GM12878 (cell line): Measurements from ENCODE around the gene MRPL44. TPM values are rescaled to one million over a fixed set of nuclear protein-coding genes. Genes with fewer than 3 reads are reported as not detected.

ENCODE experiments used
- ATAC-seq: fragments of 200-7000 bp; cut with Tn5 transposase; 3 replicates; pipeline ENCODE4 v1.9.1; 2020; ENCODE audit warnings: mild to moderate bottlenecking, moderate library complexity
- BruUV-seq: library from RNA; stranded (reverse); fragments of 400-500 nt; replicated peaks from 2 replicates; lab custom pipeline; 2021; lab: Mats Ljungman, UMichigan
- CTCF ChIA-PET: fragments of 300-600 bp; sonication (Branson Sonifier 250); formaldehyde crosslinking; extraction: SDS; loops from one replicate; lab custom pipeline; 2021; ENCODE audit warnings: inconsistent platforms; lab: Yijun Ruan, JAX
- POLR2A ChIA-PET: fragments of 350-600 bp; formaldehyde crosslinking; extraction: SDS; loops from one replicate; lab custom pipeline; 2021; ENCODE audit warnings: inconsistent platforms; lab: Charles Lee
- RAD21 ChIA-PET: fragments of 300-600 bp; sonication (Branson Sonifier 250); formaldehyde crosslinking; loops from one replicate; lab custom pipeline; 2023; ENCODE audit warnings: antibody characterized with exemption; ENCODE audit not compliant: unreplicated experiment; lab: Charles Lee
- SMC1A ChIA-PET: fragments of 300-600 bp; sonication (Branson Sonifier 250); formaldehyde crosslinking; loops from one replicate; lab custom pipeline; 2023; ENCODE audit not compliant: unreplicated experiment, uncharacterized antibody; lab: Charles Lee
- DNase-seq: peaks from one replicate; pipeline ENCODE4 v3.0.0-alpha.2; 2011; ENCODE audit warnings: low read depth, low spot score
- FAIRE-seq: peaks from 3 replicates; lab custom pipeline; 2011; peaks lifted over from hg19 to GRCh38; lab: Jason Lieb, UNC
- H2AFZ ChIP-seq: 2 replicates; pipeline ENCODE4 v1.6.0; 2011; ENCODE audit warnings: low read depth, low read length, control low read depth; ENCODE audit not compliant: control insufficient read depth
- H3K27ac ChIP-seq: 2 replicates; pipeline ENCODE4 v1.5.1; 2011; ENCODE audit warnings: control low read depth; ENCODE audit not compliant: control insufficient read depth, insufficient read depth
- H3K27me3 ChIP-seq, 2 experiments: replicated peaks in 1 of 2; 2 replicates each; pipeline versions ENCODE4 v1.6.0 to v1.6.1; 2011; ENCODE audit warnings: low read length in 1 of 2; ENCODE audit not compliant: control insufficient read depth in 2 of 2, insufficient read depth in 2 of 2
- H3K36me3 ChIP-seq, 2 experiments: 2 replicates each; pipeline ENCODE4 v1.5.1; 2011; ENCODE audit warnings: low read length in 1 of 2; ENCODE audit not compliant: control insufficient read depth in 2 of 2, insufficient read depth in 2 of 2
- H3K4me1 ChIP-seq: 2 replicates; pipeline ENCODE4 v1.6.1; 2011; ENCODE audit warnings: mild to moderate bottlenecking, low read length, moderate library complexity, mixed read lengths; ENCODE audit not compliant: control insufficient read depth, insufficient read depth
- H3K4me2 ChIP-seq: 2 replicates; pipeline ENCODE4 v1.6.0; 2011; ENCODE audit warnings: control low read depth; ENCODE audit not compliant: control insufficient read depth, insufficient read depth
- H3K4me3 ChIP-seq: fragments of 200-600 bp; sonication (generic); 2 replicates; pipeline ENCODE4 v1.5.1; 2016
- H3K79me2 ChIP-seq: 2 replicates; pipeline ENCODE4 v1.6.0; 2011; ENCODE audit warnings: low read length; ENCODE audit not compliant: control insufficient read depth, insufficient read depth
- H3K9ac ChIP-seq: 2 replicates; pipeline ENCODE4 v1.8.0; 2011; ENCODE audit warnings: low read length, control low read depth, mixed read lengths; ENCODE audit not compliant: control insufficient read depth, insufficient read depth
- H3K9me3 ChIP-seq: replicated peaks from 3 replicates; pipeline ENCODE4 v1.5.1; 2011; ENCODE audit warnings: mild to moderate bottlenecking, low read length; ENCODE audit not compliant: control insufficient read depth, insufficient read depth
- H4K20me1 ChIP-seq: 2 replicates; pipeline ENCODE4 v1.6.0; 2011; ENCODE audit not compliant: control insufficient read depth, insufficient read depth
- E2F8 ChIP-seq: fragments of 450-650 bp; IDR thresholded peaks from 2 replicates; pipeline ENCODE4 v1.6.1; 2018; ENCODE audit warnings: mild to moderate bottlenecking, low read depth, moderate library complexity; ENCODE audit not compliant: partially characterized antibody
- EED ChIP-seq: sonication (generic); IDR thresholded peaks from 2 replicates; pipeline ENCODE4 v1.6.1; 2016; ENCODE audit warnings: antibody characterized with exemption, low read depth
- NFIC ChIP-seq: IDR thresholded peaks from 2 replicates; pipeline ENCODE4 v1.6.1; 2012; ENCODE audit warnings: low read depth, mild to moderate bottlenecking, inconsistent platforms, low read length, moderate library complexity
- SMC3 ChIP-seq: IDR thresholded peaks from 2 replicates; pipeline ENCODE4 v1.6.1; 2011; ENCODE audit warnings: low read length, improper control_type of control experiment, borderline replicate concordance
- TBL1XR1 ChIP-seq: IDR thresholded peaks from 2 replicates; pipeline ENCODE4 v1.6.1; 2012; ENCODE audit warnings: low read depth, low read length, improper control_type of control experiment
- WRNIP1 ChIP-seq: IDR thresholded peaks from 2 replicates; pipeline ENCODE4 v1.6.1; 2011; ENCODE audit warnings: low read depth, low read length, improper control_type of control experiment, borderline replicate concordance
- ZNF384 ChIP-seq: IDR thresholded peaks from 2 replicates; pipeline ENCODE4 v1.6.1; 2012; ENCODE audit warnings: low read depth, mild to moderate bottlenecking, low read length, improper control_type of control experiment, borderline replicate concordance
- ZSCAN29 ChIP-seq: fragments of 450-650 bp; IDR thresholded peaks from 2 replicates; pipeline ENCODE4 v1.6.1; 2017; ENCODE audit warnings: mild to moderate bottlenecking, moderate library complexity
- WGBS: methylation state at CpG from one replicate; pipeline ENCODE4 v1.1.6; 2016; ENCODE audit warnings: low lambda C conversion rate; ENCODE audit not compliant: insufficient replicate concordance, insufficient coverage; ENCODE audit errors: missing lambda C conversion rate; 5-methylcytosine and 5-hydroxymethylcytosine counted together
- in situ Hi-C: fragments of 300-500 bp; cut with MboI; formaldehyde crosslinking; loops from 9 replicates; pipeline ENCODE4 v1.14.3; 2018; ENCODE audit warnings: mixed read lengths
- intact Hi-C: fragments of 100-400 bp; cut with micrococcal nuclease; formaldehyde crosslinking; loops from one replicate; pipeline ENCODE4 v1.14.2; 2022; ENCODE audit not compliant: unreplicated experiment
- polyA plus RNA-seq, 11 experiments: library from polyadenylated mRNA; depleted of rRNA in 4 of 11; unstranded in 6 of 11; stranded (reverse) in 5 of 11; fragments of >200 nt; fragmentation: Nextera tagmentation in 4 of 11; fragmentation: Illumina TruSeq in 1 of 11; extraction: Ambion mirVana in 4 of 11; extraction: Trizol in 1 of 11; gene quantifications; 1 replicate in 1 of 11; 2 replicates in 10 of 11; pipeline versions ENCODE4 v1.2.1 to v1.2.3, GENCODE V29; 2011 to 2016; ENCODE audit warnings: inconsistent platforms in 2 of 11, missing spikeins in 2 of 11, low read depth in 1 of 11
- total RNA-seq, 4 experiments: library from RNA; depleted of rRNA in 3 of 4; stranded (reverse); fragments of >200 nt in 3 of 4; fragmentation: Illumina TruSeq in 1 of 4; extraction: Trizol in 1 of 4; gene quantifications; 2 replicates each; pipeline versions ENCODE4 v1.2.1 to v1.2.3, GENCODE V29; 2013 to 2021

The MRPL44 gene
- total and polyA plus RNA-seq, 10 of the 15 experiments (the other 5 are each of a cell fraction or from before 2014, with no cell fraction given), result 18.3 to 44.3 (median 37.5) TPM

GRCh38 chr2:223918671-223919134 lies 38.6 kb upstream of the MRPL44 start:
- POLR2A ChIA-PET, result no interaction called here
- Histone ChIP-seq H2AFZ (no peak overlapping the region), H3K27me3 (no peaks in the 10 kb centered on the region), H3K9me3 (no peaks in the 10 kb centered on the region), H3K79me2 (peaks cover 4% of the 10 kb centered on the region), H3K4me1 (no peaks in the 10 kb centered on the region), H3K27ac (no peak overlapping the region), H3K36me3 (peaks cover 0 to 9% of the 10 kb centered on the region in 2 experiments; a peak in 3 of 4 replicates), H3K4me2 (no peak overlapping the region), H3K9ac (no peak overlapping the region), H3K4me3 (no peak overlapping the region), H4K20me1 (peaks cover 3% of the 10 kb centered on the region; the same call in 1 of the 2 replicates)
- ATAC-seq (no peak), DNase-seq (no peak), FAIRE-seq (no peak)
- no peak for TF ChIP-seq E2F8
- no peak for TF ChIP-seq ZNF384
- no peak for TF ChIP-seq NFIC
- no peak for TF ChIP-seq SMC3
- TF ChIP-seq ZSCAN29, result no peak
- no peak for TF ChIP-seq TBL1XR1
- no peak for TF ChIP-seq EED
- TF ChIP-seq WRNIP1, result no peak
- CTCF ChIA-PET, result no interaction called here
- in situ Hi-C loops (no loop called here), intact Hi-C loops (no loop called here)
- no TSS peak for BruUV-seq
- RAD21 ChIA-PET, result no interaction called here
- SMC1A ChIA-PET, result no interaction called here
- 76% methylated on average over 11 of the region's 11 CpGs for WGBS
